Left cardiac atrium (tissue), 4 donors: ENCODE results near the gene TFB2M. TPM values are rescaled to one million over a fixed set of nuclear protein-coding genes. Genes with fewer than 3 reads are reported as not detected.
A peak's percentile ranks its signal among the peaks of the same experiment; 100 is the strongest.

Experiments
- ATAC-seq, 2 donors: fragments of 200-7000 bp; cut with Tn5 transposase; one replicate each; pipeline ENCODE4 v1.9.1; 2020; ENCODE audit warnings: mild to moderate bottlenecking in 2 of 2, moderate library complexity in 2 of 2
- DNase-seq: peaks from one replicate; pipeline ENCODE4 v3.0.0-alpha.2; 2020
- intact Hi-C, 2 donors: fragments of 100-400 bp; cut with DNase I; formaldehyde crosslinking; loops; one replicate each; pipeline versions ENCODE4 v1.14.1 to v1.15.1; 2022 to 2023
- total RNA-seq, 2 donors: library from RNA; stranded (reverse); fragmentation: NEBNext Ultra II Directional; extraction: Animal tissue kit (Norgen Biotek cat#: 25700); gene quantifications; one replicate each; pipeline ENCODE4 v1.2.1, GENCODE V29; 2021
- donor health status: DM: no; HTN: yes; CAD: no.
- donor health status: DM: no; HTN: yes; CAD: no; lungs with severe emphysema.
- donor health status: DM: yes; HTN: yes; CAD: no.
- donor health status: Dilated cardiomyopathy.

Gene TFB2M
- total RNA-seq, 2 donors from 2014 or later = 10.7 to 12.9 TPM

DNA sequence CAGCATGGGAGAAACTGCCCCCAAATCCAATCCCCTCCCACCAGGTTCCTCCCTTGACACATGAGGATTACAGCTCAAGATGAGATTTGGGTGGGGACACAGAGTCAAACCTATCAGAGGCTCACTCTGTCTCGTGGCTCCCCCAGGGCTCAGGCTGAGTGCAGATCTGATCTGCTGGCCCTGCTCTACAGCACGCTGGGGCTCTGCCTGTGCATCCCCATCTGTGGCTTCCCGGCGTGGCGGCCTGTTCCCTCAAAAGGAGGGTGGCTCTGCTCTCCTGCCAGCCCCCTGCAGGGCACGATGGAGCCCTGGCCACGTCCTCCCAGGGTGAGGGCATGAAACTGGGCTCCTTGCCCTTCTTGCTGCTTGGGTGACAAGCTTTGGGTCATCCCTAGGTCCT lies 39.1 kb downstream of the TFB2M start:
- intact Hi-C loops = no loop called here

DNA sequence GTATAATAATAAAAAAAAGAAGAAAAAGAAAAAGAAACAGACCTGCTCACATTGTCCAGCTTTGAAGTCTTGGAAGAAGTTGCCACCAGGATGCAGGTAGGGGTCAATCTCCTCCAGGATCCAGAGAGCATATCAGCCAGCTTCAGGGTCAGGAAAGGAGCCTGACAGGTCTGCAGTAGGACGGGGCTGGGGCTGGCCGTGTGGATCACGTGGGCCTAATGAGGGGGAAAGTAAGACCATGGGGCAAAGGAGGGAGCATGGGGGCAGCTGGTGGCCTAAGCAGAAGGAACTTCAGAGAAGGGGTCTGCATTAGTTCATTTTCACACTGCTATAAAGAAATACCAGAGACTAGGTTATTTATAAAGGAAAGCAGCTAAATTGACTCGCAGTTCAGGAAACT lies 39.7 kb downstream of the TFB2M start:
- no peak for ATAC-seq
- DNase-seq = no peak
- intact Hi-C loops = no loop called here

More for the DNA sequence above, 39.1 kb downstream of the TFB2M start:
- no peak for DNase-seq
- ATAC-seq = no peak

DNA sequence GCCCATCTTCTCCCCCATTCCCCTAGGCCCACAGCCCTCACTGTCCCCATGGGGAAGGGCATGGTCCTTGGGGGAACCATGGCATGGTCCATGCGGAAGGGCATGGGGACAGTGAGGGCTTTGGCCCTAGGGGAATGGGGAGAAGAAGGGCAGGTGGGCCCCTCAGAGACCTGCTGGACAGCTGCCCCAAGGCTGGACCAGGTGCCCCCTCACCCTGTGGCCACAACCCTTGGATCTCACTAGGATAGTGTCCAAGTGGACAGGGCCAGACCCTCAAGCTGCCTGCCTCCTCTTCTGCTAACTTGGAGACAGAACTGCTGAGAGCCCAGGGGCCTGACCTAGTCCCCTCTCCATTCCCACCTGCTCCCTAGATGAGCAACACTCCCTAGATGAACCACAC lies 46.5 kb downstream of the TFB2M start:
- ATAC-seq (no peak), DNase-seq (no peak)
- intact Hi-C loops = no loop called here

DNA sequence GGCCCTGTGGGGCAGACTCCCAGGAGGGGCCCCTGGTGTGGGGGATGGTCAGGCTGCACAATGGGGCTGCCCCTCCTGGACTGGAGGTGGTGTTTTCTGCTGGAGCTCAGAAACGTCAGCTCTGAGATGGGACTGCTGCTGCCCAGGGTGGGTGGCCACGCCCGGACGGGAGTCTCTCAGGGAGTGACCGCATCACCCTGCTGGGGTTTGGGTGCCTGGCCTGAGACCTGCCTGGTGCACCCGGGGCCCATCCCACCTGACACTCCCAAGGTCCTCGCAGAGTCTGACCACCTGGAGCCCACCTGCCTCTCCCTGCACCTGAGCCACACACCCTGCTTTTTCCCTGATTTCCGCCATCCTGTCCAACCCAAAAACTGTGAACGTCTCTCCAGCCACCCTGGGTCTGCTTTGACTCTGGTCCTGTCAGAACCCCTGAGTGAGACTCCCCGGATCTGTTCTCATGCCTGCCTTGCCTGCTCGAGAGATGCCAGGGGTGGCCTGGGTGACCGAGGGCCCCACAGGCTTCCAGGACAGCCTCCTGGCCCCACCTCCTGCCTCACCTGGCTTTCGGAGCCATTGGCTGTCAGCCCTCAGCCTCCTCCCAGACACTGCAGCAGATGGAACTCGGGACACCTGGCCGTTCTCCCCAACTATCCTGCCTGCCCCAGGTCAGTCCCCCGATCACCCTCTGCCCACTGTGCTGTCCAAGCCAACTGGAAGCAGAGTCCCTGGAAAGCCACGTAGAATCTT lies 47.4 kb downstream of the TFB2M start:
- DNase-seq (no peak), ATAC-seq (no peak)
- intact Hi-C loops = no loop called here

DNA sequence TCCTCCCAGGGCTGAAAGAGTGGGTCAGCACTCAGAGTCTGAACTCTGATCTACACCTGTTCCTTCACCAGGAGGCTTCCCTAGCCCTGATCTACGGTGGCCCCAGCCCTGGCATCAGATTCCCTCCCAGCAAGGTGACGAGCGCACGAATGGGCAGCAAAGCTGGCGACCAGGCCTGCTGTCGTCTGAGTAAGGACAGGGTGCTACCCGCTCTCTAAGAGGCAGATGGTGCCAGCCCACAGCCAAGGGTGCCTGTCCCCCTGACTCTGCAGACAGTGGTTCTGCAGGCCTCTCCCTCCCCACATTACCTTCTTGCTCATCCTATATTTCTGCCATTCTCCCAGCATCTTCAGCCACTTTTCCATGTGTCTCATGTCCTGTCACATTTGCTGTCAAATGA lies 48.7 kb downstream of the TFB2M start:
- intact Hi-C loops = no loop called here
- ATAC-seq (no peak), DNase-seq (no peak)

DNA sequence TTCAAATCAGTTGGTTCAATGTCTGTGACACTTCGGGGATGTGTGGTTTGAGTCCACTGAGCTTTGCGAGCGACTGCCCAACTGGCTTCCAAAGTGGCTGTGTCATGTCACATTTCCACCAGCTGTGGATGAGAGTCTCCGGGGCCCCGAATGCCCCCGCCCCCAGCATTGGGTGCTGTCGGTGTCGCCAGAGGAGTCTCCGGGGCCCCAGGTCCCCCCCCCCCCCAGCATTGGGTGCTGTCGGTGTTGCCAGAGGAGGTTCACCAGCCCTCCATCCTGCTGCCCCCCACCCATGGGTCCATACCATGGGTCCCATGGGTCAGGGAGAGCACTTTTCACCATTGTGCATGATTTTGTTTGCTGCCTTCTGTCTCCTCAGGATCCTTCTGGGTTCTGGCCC lies 49.9 kb downstream of the TFB2M start:
- DNase-seq (no peak), ATAC-seq (no peak)
- intact Hi-C loops = no loop called here

DNA sequence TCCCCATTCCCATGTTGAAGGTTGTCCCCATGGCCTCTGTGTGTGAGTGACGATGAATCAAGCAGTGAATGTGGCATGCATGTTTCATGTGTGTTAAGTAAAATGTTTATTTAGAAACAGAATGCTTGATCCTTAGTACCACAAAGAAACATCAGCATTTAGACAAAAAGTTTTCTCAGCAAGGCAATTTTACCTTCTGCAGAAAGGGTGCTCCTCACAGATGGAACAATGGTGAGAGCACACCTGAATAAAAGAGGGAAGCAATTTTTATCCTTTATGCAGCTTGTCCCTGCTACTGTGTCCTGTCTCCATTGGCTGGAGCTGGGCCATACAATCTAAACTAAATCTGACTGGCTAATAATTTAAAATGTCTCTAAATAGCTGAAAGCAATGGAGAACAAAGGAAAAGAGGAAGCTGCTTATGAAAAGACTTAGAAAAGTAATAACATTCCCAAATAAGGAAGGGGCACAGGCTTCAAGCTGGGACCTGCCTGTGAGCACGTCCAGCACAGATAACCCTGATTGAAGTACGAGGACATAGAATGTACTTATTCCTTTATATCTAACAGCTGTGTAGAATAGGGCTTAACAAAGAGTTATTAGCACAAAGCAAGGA lies 50.6 kb downstream of the TFB2M start:
- DNase-seq (no peak), ATAC-seq (no peak)
- intact Hi-C loops = no loop called here

DNA sequence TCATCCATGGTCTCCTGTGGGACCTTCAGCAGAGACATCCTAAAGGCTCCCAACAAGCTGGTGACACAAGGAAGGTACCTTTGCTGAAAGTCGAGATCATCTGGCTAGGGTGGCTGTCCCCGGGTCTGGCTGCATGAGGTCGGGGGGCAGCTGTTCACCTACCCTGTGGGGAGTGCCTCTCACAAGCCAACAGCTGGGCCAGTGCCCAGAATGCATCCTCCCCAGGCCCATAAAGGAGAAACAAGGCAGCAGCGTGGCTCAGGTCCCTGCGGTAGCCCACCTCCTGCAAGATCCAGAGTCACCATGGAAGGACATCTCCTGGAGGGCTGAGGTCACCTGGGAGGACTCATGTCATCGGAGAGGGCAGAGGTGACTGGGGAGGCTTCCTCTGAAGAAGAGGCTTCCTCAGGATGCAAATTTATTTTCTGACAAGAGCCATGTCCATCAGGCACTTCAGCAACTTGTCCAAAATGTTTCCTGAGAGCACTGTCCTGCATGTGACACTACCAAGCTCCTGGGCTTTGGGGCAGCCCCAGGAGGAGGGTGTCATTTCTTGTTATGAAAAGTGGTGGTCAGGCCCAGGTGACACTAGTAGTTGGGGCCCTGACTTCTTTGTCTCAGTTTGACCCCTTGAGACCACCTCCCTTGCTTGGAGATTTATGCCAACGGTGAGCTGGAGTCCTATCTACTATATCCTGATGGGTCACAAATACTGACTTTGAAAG lies 52.3 kb downstream of the TFB2M start:
- ATAC-seq (no peak), DNase-seq (no peak)
- intact Hi-C loops = no loop called here

DNA sequence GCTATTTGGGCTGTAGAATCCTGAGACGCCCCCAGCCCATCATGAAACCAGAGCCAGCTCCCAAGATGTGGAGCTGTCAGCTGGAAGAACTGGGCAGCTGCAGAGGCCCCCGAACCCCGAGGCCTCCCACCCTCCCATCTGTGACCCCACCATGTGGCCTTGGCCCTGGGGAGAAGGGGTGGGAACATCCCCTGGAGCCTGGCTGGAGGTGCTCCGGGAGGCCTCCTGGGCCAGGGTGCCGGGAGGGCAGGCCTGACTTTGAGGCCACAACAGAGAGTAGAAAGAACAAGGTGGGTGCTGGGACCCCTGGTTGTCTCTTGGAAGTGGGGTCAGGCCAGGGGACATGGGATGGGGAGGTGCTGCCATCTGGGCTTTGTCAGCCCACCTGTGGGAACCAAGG lies 53.0 kb downstream of the TFB2M start:
- DNase-seq = no peak
- intact Hi-C loops = no loop called here
- no peak for ATAC-seq

DNA sequence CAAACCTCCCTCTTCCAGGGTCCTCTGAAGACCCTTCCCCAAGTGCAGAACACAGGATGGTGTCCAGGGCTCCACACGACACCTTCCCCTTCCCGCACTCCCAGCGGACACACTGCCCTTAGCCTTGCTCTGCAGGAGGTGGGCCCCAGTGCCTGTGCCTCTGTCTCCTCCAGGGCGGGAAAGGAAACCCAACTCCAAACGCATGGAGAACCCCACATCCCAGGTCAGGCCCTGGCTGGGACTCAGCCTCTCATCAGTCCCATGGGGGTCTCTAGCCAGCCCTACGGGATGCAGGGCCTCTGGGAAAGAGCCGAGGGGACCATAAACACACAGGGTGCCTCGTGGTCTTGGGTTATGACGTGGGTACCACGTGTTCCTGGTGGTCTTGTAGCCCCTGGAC lies 53.4 kb downstream of the TFB2M start:
- intact Hi-C loops = no loop called here
- ATAC-seq (no peak), DNase-seq (no peak)

DNA sequence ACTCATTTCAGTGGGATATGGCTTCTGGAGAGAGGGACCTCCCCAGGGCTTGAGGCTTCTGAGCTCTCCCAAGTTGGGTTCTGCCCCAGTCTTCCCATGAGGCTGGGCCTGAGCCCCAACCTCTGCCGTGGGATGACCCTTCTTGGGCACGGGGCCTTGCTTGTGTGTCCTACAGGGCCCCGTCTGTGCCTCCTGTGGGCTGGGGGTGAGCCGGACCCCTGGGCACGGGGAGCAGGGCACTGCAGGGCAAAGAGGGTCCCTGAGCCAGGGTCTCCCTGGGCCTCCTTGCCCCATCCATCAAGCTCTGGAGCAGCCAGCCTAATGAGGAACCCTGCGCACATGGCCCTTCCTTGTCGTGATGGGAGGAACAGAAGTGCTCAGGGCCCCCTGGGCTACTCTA lies 53.8 kb downstream of the TFB2M start:
- ATAC-seq (no peak), DNase-seq (no peak)
- intact Hi-C loops = no loop called here

DNA sequence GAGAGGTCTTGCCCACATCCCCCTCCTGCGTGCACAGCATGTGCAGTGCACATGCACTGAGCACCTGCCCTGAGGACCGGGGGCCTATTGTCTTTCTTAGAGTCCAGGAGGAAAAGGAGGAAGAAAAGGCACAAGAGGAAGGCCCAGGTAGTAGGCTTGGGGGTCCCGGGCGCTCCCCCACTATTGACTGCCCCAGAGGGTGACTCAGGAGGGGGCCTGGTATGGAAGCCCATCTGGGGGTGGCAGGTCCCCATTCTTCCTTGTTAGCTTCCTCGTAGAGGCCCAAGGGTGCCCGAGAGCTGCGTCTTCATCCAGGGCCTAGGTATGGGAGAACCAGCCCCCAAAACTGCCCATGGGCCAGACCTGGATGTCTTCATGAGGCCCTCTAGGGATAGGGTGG lies 54.9 kb downstream of the TFB2M start:
- ATAC-seq (no peak), DNase-seq (no peak)
- intact Hi-C loops = no loop called here

DNA sequence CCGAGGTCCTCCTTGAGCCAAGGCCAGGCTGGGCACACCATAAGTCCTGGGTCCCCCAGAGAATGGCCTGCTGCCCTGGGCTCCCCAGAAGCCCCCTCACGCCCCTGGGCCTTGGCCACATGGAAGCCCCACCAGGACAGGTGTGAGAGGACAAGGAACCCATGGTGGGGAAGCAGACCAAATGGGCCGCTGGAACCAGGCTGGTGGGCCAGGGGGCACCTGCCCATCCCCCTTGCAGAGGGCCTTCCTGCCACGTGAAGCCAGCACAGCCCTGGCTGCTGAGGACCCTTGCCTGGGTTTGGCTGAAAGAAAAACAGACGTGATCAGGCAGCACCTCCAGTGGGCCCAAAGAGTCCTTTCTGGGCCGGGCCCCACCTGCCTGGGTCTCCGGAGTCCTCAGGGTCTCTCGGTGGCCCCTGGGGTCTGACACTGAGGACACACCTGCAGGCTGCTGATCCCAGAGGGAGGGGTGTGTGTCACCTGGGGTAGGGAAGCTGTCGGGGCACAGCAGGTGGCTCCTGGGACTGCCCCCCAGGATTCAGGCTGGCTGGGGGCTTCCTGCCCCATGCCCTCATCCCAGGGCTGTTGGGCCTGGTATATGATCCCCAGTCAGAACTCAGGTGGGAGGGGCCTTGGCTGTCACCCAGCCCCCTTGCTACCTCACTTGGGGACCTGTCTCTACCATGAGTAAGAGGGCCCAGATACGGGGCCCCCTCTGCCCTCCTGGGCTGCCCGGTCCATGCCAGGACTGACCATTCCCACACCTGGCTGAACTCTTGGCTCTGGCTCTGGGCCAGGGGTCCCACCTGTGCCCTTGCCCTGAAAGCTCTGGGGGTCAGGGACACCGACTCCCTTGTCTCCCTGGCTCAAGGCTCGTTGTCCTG lies 55.7 kb downstream of the TFB2M start:
- intact Hi-C loops = no loop called here
- DNase-seq = no peak
- no peak for ATAC-seq

DNA sequence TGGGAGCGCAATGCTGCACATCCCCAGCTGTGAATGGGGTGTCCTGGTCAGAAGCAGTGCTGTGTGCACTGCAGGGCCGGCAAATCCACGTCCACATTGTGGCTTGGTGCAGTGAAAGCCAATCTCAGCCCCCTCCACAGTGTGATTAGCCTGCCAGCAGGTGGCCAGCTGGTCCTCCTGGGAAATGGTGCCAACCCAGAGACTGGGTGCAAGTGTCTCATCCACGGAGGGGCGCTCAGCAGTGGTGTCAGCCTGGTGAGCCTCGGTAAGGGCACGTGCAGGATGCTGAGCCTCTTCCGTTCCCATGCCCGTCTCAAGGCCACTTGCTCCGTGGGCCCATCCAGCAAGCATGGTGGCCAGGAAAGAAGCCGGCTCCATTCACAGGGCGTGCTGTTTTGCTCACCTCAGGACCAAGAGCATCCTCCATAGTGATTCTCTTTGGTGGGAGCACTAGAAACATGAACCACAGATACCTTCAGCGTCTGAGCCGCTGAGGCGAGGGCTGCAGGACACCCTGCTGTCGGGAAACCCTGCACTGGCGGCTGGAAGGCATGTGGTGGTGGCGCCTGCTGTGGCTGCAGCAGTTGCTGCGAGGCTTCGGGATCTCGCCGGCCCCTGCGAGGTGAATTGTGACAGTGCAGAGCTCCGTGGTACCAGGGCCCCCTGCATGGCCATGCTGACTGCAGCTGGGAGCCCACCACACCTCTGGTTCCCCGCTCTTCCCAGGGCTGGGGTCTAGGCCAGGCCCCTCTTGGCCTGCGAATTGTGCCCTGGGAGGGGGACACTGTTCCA lies 57.0 kb downstream of the TFB2M start:
- no peak for DNase-seq
- intact Hi-C loops = no loop called here
- no peak for ATAC-seq

DNA sequence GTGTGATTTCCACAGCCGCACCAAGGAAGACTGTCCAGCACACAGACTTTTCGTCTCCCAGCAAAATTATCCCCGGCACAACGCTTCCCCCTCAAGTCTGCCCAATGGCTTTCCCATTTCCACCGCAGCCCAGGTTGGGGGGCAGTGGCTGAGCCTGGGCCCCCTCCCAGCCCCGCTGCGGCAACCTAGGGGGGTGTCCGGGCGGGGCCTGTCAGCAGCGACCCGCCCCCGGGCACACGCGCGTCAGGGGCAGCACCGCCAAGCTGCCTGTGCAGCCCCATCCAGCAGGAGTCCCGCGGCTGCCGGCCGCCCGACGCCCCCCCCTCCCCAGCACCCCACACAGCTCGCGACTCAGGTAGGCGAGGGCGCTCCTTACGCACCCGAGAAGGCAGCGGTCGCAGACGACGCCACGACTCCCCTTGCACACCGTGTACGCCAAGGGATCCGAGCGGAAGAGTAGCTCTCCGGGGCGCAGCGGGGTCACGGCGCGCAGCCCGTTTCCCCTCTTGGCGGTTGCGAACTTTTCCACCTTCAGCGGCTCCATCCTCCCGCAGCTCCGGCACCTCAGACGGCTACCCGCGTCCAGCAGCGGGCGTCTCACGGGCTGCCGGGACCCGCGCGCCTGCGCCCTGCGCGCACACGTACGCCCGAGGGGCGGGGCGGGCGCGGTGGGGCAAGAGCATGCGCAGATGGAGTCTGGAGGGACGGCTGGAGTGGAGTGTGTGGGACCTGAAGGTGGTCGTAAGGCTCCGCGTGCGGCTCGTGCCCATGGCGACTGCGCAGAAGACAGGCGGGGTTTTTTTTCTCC lies 59.2 kb downstream of the TFB2M start, which contains the start of gene SMYD3:
SMYD3 (minus strand) TSS at position 606 of the 808 bp plus-strand sequence.
- peak; percentile 84 for DNase-seq
- ATAC-seq = peak; percentile 99
- intact Hi-C loops = no loop called here

DNA sequence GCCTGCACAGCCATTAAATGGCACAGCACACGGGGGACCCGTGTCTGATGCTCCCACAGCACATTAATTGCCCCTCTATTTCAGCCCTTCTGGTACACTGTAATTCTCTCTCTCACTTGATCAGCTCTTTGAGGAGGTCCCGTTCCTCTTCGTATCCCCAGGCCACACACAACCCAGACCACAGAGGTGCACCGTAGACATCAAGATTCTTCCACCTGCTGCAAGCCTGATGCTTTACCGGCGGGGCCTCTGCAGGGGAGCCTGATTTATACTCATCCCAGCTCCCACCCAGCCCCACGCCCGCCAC lies 59.7 kb downstream of the TFB2M start:
- ATAC-seq (peak in 1 of 2 donors; percentile 23), DNase-seq (no peak)
- intact Hi-C loops = no loop called here

DNA sequence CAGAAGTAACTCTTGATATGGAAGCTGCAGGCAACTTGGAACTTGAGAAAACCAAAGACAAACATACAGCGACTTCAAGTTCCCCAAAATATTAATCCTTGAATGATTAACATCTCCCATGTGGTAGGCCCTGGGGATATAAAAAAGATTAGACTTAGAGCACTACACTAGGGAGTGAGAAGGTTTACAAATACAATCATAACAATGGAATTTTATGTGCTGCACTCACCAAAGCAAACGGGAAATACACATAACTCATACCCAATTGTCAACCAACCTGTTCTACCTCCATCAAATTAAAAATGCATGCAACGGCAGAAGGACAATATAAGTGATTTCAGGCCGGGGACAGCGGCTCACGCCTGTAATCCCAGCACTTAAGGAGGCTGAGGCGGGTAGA lies 62.7 kb downstream of the TFB2M start:
- no peak for DNase-seq
- no peak for ATAC-seq
- intact Hi-C loops = loop anchor here in 1 of 2 donors (5.0 kb wide), 1 partner anchor 194 kb away; no protein-coding TSS in a partner anchor

DNA sequence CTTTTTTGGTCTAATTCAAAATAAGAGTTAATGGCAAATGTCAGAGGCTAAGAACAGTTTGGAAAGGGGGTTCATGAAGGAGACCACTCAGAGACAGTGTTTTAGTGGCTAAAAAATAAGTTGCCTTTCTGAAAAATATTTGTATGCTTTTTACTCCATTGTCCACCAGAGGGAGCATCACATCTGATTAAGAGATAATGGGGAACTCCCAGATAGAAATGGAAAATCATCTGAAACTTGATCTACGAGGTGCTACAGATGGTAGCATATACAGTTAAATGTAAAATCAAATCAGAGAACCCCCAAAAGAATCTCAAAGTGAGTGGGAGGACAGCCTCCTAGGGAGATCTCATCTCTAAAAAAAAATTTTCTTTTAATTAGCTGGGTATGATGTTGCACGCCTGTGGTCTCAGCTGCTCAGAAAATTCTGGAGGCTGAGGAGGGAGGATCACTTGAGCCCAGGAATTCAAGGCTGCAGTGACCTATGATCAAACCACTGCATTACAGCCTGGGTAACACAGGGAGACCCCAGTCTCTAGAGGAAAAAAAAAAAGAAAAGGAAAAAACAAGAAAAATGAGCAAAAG lies 68.6 kb downstream of the TFB2M start:
- intact Hi-C loops = loop anchor here in 1 of 2 donors (2.0 to 5.0 kb wide), 2 partner anchors 203 to 255 kb away; no protein-coding TSS in a partner anchor
- DNase-seq (no peak), ATAC-seq (peak in 1 of 2 donors; percentile 35)
